ENCODE results near the gene ABCB4.
"Not testable (repeated sequence)": the region's sequence is repeated elsewhere in the genome, so short reads cannot be mapped to it uniquely, and the experiment has no call there.

The ABCB4 gene

DNA sequence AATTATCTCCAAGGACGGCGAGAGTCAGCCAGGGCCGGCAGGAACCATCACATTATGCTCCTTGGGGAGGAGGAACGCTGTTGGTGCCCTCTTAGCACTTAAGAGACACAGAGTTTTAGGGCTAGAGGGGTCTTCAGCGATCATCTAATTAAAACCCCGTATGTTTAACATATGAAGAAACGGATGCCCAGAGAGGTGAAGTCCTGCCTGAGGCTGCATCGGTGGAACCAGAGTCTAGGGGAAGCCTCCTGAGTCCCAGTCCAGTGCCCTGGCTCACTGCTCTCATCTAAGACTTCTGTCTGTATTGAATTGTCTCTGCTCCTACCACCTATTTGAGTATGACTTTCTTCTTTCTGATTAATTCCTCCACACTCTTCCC is 688 bp upstream of the ABCB4 start:
- DNase-seq (ENCODE audit: low read depth in 3 of 3), result no peak

DNA sequence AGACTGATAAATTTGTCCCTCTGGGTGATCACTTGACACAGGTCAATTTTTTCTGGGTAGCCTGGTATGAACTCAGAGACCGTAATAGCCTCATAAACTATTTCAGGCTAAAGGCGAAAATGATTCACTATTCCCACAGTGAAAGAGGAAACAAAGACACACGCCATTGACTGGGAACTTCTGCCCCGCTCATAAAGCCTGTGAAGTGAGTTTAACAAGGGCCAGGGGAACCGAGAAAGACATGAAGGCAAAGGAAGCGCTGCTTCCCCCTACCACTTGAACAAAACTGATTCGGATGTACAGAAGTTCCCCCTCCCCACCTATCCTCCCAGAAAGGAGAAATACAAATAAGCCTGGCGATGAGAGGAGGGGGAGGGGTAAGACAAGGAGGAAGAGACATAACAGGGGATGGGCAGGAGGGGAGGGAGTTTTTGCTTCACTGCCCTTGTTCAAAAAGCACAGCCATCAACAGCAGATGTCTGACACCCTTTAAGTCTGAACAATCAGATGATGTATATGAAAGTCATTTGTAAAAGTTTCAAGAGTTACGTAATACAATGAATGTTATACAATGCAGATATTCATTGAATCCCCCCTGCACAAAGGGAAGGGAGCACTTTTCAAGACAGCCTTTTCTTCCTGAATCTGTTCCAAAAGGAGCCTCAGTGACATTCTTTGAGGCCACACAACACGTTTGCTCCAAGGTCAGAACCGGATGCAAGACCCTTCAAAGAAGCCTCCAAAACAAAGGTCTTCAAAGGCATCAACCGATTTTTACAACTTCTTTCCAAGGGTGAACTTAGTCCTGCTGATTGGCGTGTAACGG is 734 bp downstream of the ABCB4 start:
- no peak for DNase-seq (ENCODE audit: low read depth in 3 of 3)

DNA sequence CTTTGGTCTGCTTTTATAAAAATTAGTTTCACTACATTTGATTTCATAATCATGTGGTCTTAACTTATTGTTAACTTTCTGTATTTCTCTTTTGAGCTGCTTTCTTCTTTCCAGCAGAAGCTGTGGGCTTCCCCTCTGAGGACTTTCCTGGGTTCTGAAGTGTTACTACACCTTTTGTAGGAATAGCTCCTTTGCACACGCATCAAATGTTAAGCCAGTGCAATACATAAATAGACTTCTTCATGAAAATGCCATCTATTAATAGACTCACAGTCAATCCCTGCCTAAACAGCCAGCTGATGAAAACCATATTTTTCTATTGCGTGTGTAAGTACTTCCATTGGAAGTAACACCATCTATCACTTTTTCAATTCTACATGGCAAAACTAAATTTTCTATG is 1.5 kb downstream of the ABCB4 start:
- no peak for DNase-seq (ENCODE audit: low read depth in 3 of 3)

DNA sequence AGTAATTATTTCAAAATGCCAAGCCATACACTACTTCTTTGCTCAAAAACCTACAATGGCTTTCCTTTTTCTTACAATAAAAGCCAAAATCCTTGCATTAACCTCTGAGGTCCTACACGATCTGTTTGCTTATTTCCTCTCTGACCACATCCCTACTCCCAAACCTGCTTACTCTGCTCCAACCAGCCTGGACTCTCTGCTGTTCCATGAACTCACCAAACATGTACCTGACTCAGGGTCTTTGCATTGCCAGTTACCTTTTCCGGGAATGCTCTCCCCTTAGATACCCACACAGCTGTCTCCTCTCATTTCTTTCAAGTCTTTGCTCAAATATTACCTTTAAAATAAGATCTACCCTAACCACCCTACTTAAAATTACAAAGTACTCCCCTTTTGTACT is 2.3 kb downstream of the ABCB4 start:
- no peak for DNase-seq (ENCODE audit: low read depth in 3 of 3)

DNA sequence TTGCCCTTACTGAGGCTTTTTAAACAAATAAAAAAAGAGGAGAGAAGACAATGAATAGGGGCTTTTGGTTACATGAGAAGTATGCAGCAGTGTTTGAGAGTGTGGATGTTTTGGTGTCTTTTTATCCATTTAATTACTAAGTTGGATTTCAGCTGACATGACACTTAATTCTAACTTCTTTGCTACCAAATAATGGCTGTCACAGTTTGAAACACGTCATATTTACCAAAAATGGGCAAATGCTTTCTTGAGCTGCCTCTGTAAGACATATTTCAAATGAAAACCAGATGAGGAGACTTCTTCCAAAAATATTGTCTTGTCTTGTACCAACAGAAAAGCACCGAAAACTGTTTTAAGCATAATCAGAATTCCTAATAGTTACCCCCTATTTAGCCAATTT is 4.0 kb downstream of the ABCB4 start:
- no peak for DNase-seq (ENCODE audit: low read depth in 3 of 3)

DNA sequence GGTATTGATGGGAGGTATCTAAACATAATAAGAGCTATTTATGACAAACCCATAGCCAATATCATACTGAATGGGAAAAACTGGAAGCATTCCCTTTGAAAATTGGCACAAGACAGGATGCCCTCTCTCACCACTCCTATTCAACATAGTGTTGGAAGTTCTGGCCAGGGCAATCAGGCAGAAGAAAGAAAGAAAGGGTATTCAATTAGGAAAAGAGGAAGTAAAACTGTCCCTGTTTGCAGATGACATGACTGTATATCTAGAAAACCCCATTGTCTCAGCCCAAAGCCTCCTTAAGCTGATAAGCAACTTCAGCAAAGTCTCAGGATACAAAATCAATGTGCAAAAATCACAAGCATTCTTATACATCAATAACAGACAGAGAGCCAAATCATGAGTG is 6.3 kb downstream of the ABCB4 start:
- not testable (repeated sequence) for DNase-seq (ENCODE audit: low read depth in 3 of 3)

DNA sequence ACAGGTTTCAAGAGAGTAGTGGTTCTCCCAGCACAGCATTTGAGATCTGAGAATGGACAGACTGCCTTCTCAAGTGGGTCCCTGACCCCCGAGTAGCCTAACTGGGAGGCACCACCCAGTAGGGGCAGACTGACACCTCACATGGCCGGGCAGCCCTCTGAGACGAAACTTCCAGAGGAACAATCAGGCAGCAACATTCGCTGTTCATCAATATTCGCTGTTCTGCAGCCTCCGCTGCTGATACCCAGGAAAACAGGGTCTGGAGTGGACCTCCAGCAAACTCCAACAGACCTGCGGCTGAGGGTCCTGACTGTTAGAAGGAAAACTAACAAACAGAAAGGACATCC is 10.0 kb downstream of the ABCB4 start:
- DNase-seq (ENCODE audit: low read depth in 3 of 3), result not testable (repeated sequence)

DNA sequence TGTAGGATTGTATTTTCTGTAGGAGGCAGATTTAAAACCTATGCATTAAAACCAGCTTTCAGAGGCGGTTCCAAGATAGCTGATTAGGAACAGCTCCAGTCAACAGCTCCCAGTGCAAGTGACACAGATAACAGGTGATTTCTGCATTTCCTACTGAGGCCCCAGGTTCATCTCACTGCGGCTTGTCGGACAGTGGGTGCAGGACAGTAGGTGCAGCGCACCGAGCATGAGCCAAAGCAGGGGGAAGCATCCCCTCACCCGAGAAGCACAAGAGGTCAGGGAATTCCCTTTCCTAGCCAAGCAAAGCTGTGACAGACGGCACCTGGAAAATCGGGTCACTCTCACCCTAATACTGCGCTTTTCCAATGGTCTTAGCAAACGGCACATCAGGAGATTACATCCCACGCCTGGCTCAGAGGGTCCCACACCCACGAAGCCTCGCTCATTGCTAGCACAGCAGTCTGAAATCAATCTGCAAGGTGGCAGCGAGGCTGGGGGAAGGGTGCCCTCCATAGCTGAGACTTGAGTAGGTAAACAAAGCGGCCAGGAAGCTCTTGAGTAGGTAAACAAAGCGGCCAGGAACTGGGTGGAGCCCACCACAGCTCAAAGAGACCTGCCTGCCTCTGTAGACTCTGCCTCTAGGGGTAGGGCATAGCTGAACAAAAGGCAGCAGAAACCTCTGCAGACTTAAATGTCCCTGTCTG is 10.5 kb downstream of the ABCB4 start:
- DNase-seq (ENCODE audit: low read depth in 3 of 3), result not testable (repeated sequence)

DNA sequence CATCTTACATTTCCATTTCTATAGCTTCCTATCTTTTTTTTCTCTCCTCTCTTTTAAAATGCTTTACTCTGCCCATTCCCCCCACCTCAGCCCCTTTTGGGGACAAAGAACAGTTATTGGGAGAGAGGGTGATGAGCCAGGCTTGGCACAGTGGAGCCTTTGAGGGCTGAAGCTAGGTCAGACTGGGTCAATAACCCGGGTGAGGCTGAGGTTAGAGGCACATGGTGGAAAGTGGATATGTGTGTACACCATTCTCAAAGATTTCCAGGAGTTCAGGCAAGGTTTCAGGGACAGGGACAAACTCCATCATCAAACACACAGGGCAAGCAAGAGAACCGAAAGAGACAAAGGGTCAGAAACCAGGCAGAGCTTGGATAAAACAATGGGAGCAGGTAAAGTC is 11.5 kb downstream of the ABCB4 start:
- DNase-seq (ENCODE audit: low read depth in 3 of 3), result no peak

DNA sequence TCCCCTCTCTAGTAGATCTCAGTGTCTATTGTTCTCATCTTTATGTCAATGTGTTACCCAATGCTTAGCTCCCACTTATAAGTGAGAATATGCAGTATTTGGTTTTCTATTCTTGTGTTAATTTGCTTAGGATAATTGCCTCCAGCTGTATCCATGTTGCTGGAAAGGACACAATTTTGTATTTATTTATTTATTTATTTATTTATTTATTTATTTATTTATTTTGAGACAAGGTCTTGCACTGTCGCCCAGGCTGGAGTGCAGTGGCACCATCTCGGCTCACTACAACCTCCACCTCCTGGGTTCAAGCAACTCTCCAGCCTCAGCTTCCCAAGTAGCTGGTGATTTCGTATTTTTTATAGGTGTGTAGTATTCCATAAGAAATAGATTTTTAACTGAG is 15.0 kb downstream of the ABCB4 start:
- not testable (repeated sequence) for DNase-seq (ENCODE audit: low read depth in 3 of 3)

DNA sequence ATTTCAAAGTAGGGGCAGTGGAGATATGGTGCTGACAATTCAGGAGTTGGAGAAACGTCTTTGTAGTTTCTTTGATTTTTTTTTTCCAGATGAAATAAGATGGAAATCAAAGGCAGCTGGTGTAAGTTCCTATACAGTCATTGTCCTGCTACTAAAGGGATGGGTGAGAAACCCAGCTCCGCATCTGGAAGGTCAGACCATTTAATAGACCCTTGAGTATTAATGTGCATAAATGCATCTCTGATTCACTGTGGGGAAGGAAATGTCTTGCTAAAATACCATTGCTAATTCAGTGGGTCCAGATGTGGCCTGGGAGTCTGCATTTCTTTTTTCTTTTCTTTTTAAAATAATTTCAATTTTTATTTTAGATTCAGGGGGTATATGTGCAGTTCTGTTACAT is 15.5 kb downstream of the ABCB4 start:
- no peak for DNase-seq (ENCODE audit: low read depth in 3 of 3)

DNA sequence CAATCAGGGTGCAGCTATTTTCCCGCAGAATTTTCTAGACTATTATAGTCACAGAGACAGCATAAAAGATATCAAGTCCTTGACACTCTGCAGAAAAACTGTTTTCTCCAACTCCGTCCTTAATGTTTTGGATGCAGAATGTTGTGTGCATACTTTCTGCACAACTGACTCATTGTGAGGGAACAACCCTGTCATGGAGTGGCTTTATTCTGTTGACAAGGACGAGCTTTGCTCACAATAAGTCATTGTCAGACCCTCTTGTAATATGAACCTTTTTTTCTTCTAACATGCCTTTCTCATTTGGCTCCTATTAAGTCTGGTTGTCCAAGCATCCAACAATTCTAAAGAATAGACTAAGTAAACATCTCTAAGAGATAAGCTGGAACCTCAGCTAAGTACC is 17.3 kb downstream of the ABCB4 start:
- no peak for DNase-seq (ENCODE audit: low read depth in 3 of 3)

DNA sequence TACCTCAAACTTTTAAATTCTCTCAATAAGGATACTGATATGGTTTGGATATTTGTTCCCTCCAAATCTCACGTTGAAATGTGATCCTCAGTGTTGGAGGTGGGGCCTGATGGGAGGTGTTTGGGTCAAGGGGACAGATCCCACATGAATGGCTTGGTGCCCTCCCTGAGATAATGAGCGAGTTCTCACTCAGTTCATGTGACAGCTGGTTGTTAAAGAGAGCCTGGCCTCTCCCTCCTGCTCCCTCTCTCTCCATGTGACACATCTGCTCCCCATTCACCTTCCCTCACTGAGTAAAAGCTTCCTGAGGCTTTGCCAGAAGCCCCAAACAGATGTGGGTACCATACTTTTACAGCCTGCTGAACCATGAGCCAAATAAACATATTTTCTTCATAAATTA is 19.2 kb downstream of the ABCB4 start:
- no peak for DNase-seq (ENCODE audit: low read depth in 3 of 3)

DNA sequence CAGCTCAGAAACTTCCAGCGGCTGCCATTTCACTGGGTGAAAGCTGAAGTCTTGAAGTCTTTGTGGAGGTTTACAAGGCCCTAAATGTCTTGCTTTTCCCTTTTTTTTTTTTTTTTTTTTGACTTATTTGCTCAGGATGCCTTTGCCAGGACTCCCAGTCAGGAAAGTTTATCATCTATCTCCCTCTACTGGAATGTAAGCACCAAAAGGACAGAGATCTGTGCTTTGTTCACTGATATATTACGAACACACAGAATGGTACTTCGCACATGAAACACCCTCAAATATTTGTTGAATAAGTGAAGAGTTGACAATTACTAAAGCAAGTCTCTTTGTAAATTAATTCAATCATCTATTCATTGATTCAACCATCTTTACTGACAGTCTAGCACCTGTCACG is 23.2 kb downstream of the ABCB4 start:
- no peak for DNase-seq (ENCODE audit: low read depth in 3 of 3)

DNA sequence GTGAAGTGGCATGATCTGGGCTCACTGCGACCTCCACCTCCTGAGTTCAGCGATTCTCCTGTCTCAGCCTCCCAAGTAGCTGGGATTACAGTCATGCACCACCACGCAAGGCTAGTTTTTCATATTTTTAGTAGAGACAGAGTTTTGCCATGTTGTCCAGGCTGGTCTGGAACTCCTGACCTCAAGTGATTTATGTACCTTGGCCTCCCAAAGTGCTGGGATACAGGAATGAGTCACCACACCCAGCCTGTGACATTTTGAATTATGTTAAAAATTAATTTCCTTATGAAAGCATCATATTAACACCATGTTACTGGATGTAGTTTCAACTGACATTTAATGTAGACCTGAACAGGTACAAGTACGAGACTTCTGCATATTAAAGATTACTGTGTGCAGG is 24.3 kb downstream of the ABCB4 start:
- DNase-seq (ENCODE audit: low read depth in 3 of 3), result no peak

DNA sequence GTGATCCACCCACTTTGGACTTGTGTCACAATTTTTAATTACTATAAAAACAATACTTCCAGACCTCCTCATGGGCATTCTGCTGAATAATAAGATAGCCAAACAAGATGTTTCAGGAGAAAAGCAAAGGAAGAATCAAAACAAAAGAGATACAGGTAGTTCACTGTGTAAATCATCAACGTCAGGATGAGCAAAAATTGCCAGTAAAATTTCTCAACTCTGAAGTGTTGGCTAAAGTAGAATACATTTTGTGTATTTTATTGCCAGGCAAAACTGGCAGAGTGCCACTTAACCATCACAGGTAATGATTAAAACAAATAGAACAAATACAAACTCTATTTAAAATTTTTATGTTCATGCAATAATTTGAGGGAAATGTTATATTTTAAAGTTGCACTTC is 24.8 kb downstream of the ABCB4 start:
- no peak for DNase-seq (ENCODE audit: low read depth in 3 of 3)

DNA sequence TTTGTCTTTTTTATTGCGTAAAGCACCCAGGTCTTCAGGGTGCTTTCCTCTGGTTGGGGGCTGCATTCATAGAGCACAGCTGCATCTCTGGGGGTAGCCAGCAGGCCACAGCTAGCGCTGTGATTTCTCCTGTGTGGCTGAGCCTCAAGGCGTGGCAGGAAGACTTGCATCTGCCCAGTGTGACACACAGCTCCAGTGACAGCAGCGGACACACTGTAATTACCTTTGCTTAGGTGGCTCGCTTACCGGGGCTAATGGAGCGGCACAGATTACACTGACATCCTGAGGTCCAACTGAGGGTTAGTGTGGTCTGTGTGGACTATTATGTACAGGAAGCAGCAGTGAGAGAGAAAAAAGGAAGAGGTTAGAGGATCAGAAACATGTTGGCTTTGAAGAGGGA is 27.1 kb downstream of the ABCB4 start:
- DNase-seq (ENCODE audit: low read depth in 3 of 3), result no peak

DNA sequence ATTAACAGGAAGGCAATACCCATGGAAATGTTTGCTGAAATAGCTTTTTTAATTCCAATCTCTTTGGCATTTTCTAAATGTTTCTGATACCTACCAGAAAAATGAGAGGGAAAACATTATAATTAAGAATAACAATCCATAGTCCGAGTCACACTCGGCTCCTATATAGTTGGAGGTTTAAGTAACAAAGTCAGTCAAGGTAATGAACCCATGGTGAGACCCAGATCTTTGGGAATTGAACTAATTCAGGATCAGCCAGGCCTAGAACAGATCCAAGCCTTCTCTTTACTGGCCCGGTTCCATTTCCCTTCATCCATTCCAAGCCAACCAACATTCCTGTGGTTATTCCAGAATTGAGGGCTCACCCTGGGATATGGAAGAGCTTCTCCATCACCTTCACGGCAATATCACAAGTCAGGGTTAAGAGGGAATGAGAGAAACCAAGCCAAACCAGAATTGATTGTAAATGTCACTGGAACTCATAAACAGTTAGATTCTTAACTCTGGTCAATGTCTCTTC is 28.3 kb downstream of the ABCB4 start:
- no peak for DNase-seq (ENCODE audit: low read depth in 3 of 3)

DNA sequence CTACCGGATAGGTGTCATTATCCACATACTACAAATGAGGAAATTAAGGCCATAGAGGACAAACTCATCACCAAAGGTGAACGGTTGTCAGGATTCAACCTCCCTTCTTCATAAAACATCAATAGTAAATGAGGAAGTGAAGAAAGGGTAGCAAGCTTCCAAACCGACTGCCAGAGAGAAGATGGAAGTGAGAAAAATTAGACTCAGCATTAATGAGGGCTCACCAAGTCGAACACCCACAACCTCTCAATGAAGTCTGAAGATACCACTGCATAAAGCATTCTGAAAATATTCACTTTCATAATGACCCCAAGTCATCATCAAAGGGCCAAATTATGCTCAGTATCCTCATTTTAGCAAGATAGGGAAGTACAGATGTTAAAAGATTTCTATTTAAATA is 29.6 kb downstream of the ABCB4 start:
- no peak for DNase-seq (ENCODE audit: low read depth in 3 of 3)

DNA sequence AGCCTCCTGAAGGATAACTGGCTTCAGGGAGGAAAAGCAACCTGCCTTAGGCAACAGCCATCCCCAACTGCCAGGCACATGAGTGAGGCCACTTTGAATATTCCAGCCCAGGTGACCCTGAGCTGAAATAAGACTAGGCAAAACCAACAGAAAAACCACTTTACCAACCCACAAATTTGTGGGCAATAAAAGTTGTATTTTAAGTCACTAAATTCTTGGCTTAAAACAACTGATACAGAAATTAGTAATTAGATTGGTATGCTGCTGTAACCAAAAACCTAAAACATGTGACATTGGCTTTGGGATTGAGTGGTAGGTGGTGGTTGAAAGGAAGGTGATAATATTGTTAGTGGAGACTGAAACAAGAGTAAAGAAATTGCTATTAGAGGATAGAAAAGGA is 39.9 kb downstream of the ABCB4 start:
- DNase-seq (ENCODE audit: low read depth in 3 of 3), result no peak

DNA sequence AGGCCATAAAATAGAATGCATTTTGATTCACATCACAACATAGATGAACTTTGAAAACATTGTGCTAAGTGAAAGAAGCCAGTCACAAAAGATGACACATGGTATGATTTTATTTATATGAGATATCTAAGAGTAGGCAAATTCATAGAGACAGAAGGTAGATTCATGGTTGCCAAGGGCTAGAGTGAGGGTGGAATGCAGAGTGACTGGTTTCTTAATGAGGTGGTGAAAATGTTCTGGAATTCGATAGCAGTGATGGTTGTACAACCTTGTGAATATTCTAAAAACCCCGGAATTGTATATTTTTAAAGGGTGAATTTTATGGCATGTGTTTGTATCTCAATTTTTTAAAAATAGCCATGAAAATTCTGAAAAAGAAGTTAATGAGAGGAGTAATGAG is 42.9 kb downstream of the ABCB4 start:
- no peak for DNase-seq (ENCODE audit: low read depth in 3 of 3)

DNA sequence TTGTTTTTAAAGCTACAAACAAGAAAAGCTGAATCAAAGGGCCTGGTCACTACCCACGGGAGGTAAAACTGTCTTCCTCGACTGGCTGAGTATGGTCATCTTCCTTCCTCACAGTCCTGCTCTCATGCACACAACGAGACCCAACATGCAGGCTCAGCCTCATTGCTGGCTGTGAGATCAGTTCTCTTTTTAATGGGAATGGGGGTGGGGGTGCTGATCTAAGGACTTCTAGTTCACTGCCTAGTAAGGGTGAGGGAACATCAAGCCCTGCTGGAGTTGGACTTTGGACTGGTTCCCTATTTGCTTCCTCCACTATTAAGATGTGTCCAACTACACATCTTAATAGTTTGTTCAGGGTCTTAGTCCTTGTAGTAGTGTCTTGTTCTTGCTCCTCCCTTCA is 48.2 kb downstream of the ABCB4 start:
- no peak for DNase-seq (ENCODE audit: low read depth in 3 of 3)

DNA sequence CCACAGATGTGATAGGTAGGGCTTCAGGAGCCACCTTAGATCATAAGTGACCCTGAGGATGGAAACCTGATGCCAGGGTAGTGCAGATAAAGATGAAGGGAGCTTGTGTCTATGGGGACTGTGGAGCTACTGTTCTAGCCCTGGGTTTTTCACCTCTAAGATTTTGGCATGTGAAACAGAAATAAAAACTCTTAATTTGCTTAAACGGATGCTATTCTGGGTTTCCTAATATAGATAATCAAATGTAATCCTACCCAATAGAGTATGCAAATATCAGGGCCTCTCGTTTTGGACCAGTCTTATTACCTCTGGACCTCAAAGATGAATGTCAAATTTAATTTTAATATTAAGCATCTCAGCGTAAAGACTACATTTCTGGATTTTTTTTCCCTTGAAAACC is 49.3 kb downstream of the ABCB4 start:
- DNase-seq (ENCODE audit: low read depth in 3 of 3), result no peak

DNA sequence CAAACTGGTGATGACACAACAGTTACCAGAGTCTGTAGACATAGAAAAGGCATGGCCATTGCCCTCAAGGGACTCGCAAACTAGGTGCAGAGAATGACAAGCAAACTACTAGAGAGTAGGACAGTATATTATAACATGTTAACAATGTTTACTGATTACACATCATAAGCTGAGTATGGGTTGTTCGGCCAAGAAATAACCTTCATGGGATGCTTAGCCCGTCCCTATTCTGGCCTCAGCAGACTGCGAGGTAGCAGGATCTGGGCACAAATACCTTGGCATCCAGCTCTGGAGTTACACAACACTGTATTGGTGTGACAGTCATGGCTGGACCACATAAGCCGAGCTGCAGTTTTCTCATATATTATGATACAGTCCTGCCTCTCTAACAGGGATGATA is 51.4 kb downstream of the ABCB4 start:
- DNase-seq (ENCODE audit: low read depth in 3 of 3), result no peak

Data from stimulated activated CD4-positive, alpha-beta T cell treated with anti-CD3 and anti-CD28 coated beads, TNF-alpha, amount 100 ng/mL, for 48 hours (primary cell).